HUDEP-2 (cell line): ENCODE data around the gene LCN1.
A peak's percentile ranks its signal among the peaks of the same experiment; 100 is the strongest.
"Not testable (repeated sequence)": the region's sequence is repeated elsewhere in the genome, so short reads cannot be mapped to it uniquely, and the experiment has no call there.

Source experiments
- DNase-seq, 76 experiments: peaks; one replicate each; lab custom pipeline; 2025; ENCODE audit not compliant: unreplicated experiment in 76 of 76; lab: John Stamatoyannopoulos, UW

Gene LCN1

GRCh38 chr9:135503371-135504261 is 17.6 kb upstream of the LCN1 start:
- no peak for DNase-seq

- DNase-seq = peak in 58 of 76 experiments; percentile 7 to 64 (median 36)
Observed at GRCh38 chr9:135504262-135505243, 16.7 kb upstream of the LCN1 start.

GRCh38 chr9:135505406-135506187 is 15.6 kb upstream of the LCN1 start:
- DNase-seq = no peak

- peak in 1 of 76 experiments; percentile 8 for DNase-seq
Observed at GRCh38 chr9:135506327-135507103, 14.7 kb upstream of the LCN1 start.

GRCh38 chr9:135507104-135508035 is 13.9 kb upstream of the LCN1 start:
- DNase-seq = no peak

- DNase-seq = no peak
Observed at GRCh38 chr9:135508211-135508820, 12.9 kb upstream of the LCN1 start.

GRCh38 chr9:135509458-135509857 is 11.8 kb upstream of the LCN1 start:
- no peak for DNase-seq

- no peak for DNase-seq
Observed at GRCh38 chr9:135512241-135512603, 9.0 kb upstream of the LCN1 start.

- no peak for DNase-seq
Observed at GRCh38 chr9:135512904-135513303, 8.3 kb upstream of the LCN1 start.

GRCh38 chr9:135513351-135513846 is 7.8 kb upstream of the LCN1 start:
- DNase-seq = no peak

GRCh38 chr9:135513906-135514305 is 7.3 kb upstream of the LCN1 start:
- DNase-seq = not testable (repeated sequence)

- no peak for DNase-seq
Observed at GRCh38 chr9:135514342-135515082, 6.7 kb upstream of the LCN1 start.

- DNase-seq = no peak
Observed at GRCh38 chr9:135515083-135515951, 5.9 kb upstream of the LCN1 start.

GRCh38 chr9:135516132-135516860 is 4.9 kb upstream of the LCN1 start:
- no peak for DNase-seq

GRCh38 chr9:135517407-135517822 is 3.8 kb upstream of the LCN1 start:
- no peak for DNase-seq
